Mesenchymal stem cell (in vitro differentiated cells and primary cell): ENCODE data around the gene RIN2.

Experiments
- DNase-seq: peaks from one replicate; pipeline ENCODE4 v3.0.0-alpha.2; 2013
- H2AFZ ChIP-seq: one replicate; pipeline ENCODE4 v1.6.1; 2013; ENCODE audit warnings: low read depth, mild to moderate bottlenecking, control low read depth, inconsistent platforms, low read length, moderate library complexity
- H2AK5ac ChIP-seq: 2 replicates; pipeline ENCODE4 v1.6.1; 2013; ENCODE audit warnings: low read length, moderate library complexity, mild to moderate bottlenecking, inconsistent platforms; ENCODE audit not compliant: severe bottlenecking
- H2BK120ac ChIP-seq: one replicate; pipeline ENCODE4 v1.6.1; 2013; ENCODE audit warnings: low read depth, mild to moderate bottlenecking, inconsistent platforms, low read length, moderate library complexity
- H2BK12ac ChIP-seq, 2 experiments: one replicate each; pipeline ENCODE4 v1.6.1; 2013; ENCODE audit warnings: inconsistent platforms in 2 of 2, low read length in 2 of 2, mild to moderate bottlenecking in 2 of 2, moderate library complexity in 2 of 2, control low read depth in 1 of 2
- H2BK15ac ChIP-seq: one replicate; pipeline ENCODE4 v1.6.1; 2013; ENCODE audit warnings: mild to moderate bottlenecking, low read depth, inconsistent platforms; ENCODE audit not compliant: poor library complexity, severe bottlenecking
- H2BK5ac ChIP-seq: 2 replicates; pipeline ENCODE4 v1.6.1; 2013; ENCODE audit warnings: low read depth, mild to moderate bottlenecking, low read length, control low read depth, inconsistent platforms; ENCODE audit not compliant: poor library complexity, severe bottlenecking
- H3K14ac ChIP-seq, 2 experiments: one replicate each; pipeline ENCODE4 v1.6.1; 2013; ENCODE audit warnings: inconsistent platforms in 2 of 2, low read length in 2 of 2, control low read depth in 1 of 2, mild to moderate bottlenecking in 1 of 2, moderate library complexity in 1 of 2
- H3K18ac ChIP-seq, 2 experiments: one replicate each; pipeline ENCODE4 v1.6.1; 2013; ENCODE audit warnings: inconsistent platforms in 2 of 2, low read length in 2 of 2, control low read depth in 1 of 2, low read depth in 1 of 2, mild to moderate bottlenecking in 1 of 2
- H3K23ac ChIP-seq, 2 experiments: one replicate each; pipeline ENCODE4 v1.6.1; 2013; ENCODE audit warnings: inconsistent platforms in 2 of 2, low read length in 2 of 2, mild to moderate bottlenecking in 2 of 2, moderate library complexity in 2 of 2, control low read depth in 1 of 2
- H3K27ac ChIP-seq: 2 replicates; pipeline ENCODE4 v1.5.1; 2013; ENCODE audit warnings: mild to moderate bottlenecking, moderate library complexity, low read length, control low read depth, inconsistent platforms; ENCODE audit not compliant: poor library complexity, severe bottlenecking
- H3K27me3 ChIP-seq, 2 experiments: 2 replicates each; pipeline versions ENCODE4 v1.6.1 to v1.7.0; 2013; ENCODE audit warnings: low read length in 2 of 2, mild to moderate bottlenecking in 2 of 2, moderate library complexity in 2 of 2, control low read depth in 1 of 2, inconsistent platforms in 1 of 2; ENCODE audit not compliant: control insufficient read depth in 1 of 2, insufficient read depth in 1 of 2
- H3K36me3 ChIP-seq, 2 experiments: 2 replicates each; pipeline versions ENCODE4 v1.6.1 to v1.7.0; 2013; ENCODE audit warnings: low read length in 2 of 2, control low read depth in 1 of 2, inconsistent platforms in 1 of 2, low read depth in 1 of 2, mild to moderate bottlenecking in 1 of 2; ENCODE audit not compliant: insufficient read depth in 2 of 2, control insufficient read depth in 1 of 2
- H3K4ac ChIP-seq, 2 experiments: one replicate each; pipeline ENCODE4 v1.6.1; 2013; ENCODE audit warnings: inconsistent platforms in 2 of 2, low read length in 2 of 2, mild to moderate bottlenecking in 2 of 2, moderate library complexity in 2 of 2, control low read depth in 1 of 2, low read depth in 1 of 2
- H3K4me1 ChIP-seq: 2 replicates; pipeline ENCODE4 v1.6.1; 2013; ENCODE audit warnings: low read depth, low read length, control low read depth; ENCODE audit not compliant: control insufficient read depth, insufficient read depth
- H3K4me2 ChIP-seq: 2 replicates; pipeline ENCODE4 v1.6.1; 2013; ENCODE audit warnings: low read length, mild to moderate bottlenecking, inconsistent platforms; ENCODE audit not compliant: poor library complexity, severe bottlenecking
- H3K4me3 ChIP-seq, 2 experiments: 2 replicates each; pipeline versions ENCODE4 v1.5.1 to v1.7.0; 2013; ENCODE audit warnings: low read length in 2 of 2, mild to moderate bottlenecking in 2 of 2, control low read depth in 1 of 2, low read depth in 1 of 2; ENCODE audit not compliant: insufficient read depth in 1 of 2
- H3K79me1 ChIP-seq: replicated peaks from 2 replicates; pipeline ENCODE4 v1.6.1; 2013; ENCODE audit warnings: mild to moderate bottlenecking, control low read depth, low read length, inconsistent platforms; ENCODE audit not compliant: poor library complexity, severe bottlenecking
- H3K9ac ChIP-seq: 2 replicates; pipeline ENCODE4 v1.7.0; 2013; ENCODE audit warnings: mild to moderate bottlenecking, low read length, moderate library complexity
- H3K9me3 ChIP-seq: 2 replicates; pipeline ENCODE4 v1.7.0; 2013; ENCODE audit warnings: mild to moderate bottlenecking, low read length; ENCODE audit not compliant: control insufficient read depth
- H4K8ac ChIP-seq: one replicate; pipeline ENCODE4 v1.6.1; 2013; ENCODE audit warnings: inconsistent platforms, mild to moderate bottlenecking, low read length, moderate library complexity
- H4K91ac ChIP-seq: one replicate; pipeline ENCODE4 v1.6.1; 2013; ENCODE audit warnings: mild to moderate bottlenecking, low read length, inconsistent platforms
- WGBS: methylation state at CpG from one replicate; pipeline ENCODE4 v1.1.7; 2013; ENCODE audit warnings: mixed read lengths; 5-methylcytosine and 5-hydroxymethylcytosine counted together

The RIN2 gene

DNA sequence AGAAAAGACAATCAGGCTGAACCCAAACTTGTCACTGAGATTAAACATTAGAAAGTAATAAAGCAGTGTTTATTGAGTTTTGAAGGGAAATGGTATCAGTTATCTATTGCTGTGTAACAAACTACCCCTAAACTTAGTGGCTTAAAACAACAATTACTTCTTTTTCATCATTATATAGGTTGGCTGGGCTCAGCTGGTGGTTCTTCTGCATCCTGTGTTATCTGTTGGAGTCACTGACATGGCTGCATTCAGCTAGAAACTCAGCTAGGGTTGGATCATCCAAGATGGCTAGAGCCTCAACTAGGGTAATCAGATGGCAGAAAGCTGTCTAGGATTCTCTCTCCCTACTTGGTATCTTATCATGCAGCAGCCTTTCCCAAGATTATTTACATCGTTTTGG is 12.5 kb upstream of the RIN2 start:
- Histone ChIP-seq H3K18ac (no peak overlapping the region), H3K4me3 (no peak overlapping the region), H3K79me1 (no peaks in the 10 kb centered on the region), H3K36me3 (no peaks in the 10 kb centered on the region), H3K4me2 (no peak overlapping the region), H3K23ac (no peak overlapping the region), H3K27ac (no peak overlapping the region), H3K4me1 (no peaks in the 10 kb centered on the region), H2BK5ac (no peak overlapping the region), H2BK120ac (no peak overlapping the region), H3K9me3 (peaks cover 8% of the 10 kb centered on the region), H4K8ac (no peak overlapping the region), H3K9ac (no peak overlapping the region), H2BK12ac (no peak overlapping the region), H3K27me3 (no peaks in the 10 kb centered on the region), H4K91ac (no peak overlapping the region), H2AFZ (no peak overlapping the region), H3K14ac (no peak overlapping the region), H2AK5ac (no peak overlapping the region), H2BK15ac (no peak overlapping the region), H3K4ac (no peak overlapping the region)
- DNase-seq: no peak
- WGBS: 60% methylated on average over 1 of the region's 1 CpG

DNA sequence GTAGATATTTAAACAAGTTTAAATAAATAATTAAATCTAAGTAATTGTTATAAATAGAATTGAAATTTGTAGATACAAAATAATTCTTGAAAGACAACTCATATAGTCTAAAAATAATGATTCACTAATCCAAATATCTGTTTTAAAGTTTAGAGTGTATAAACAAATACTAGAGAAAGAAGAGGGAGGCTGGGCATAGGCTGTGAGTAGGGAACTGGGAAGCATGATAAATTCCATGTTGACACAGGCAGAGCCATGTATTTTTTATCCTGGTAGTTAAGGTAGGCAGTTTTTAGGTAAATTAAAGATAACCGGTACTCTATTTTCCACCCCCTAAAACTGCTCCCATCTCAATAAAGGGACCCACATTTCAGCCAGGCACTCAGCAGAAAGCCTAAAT is 11.7 kb upstream of the RIN2 start:
- peaks cover 8% of the 10 kb centered on the region for H3K9me3 ChIP-seq
- no peak overlapping the region for H2BK5ac ChIP-seq
- no peak overlapping the region for H4K8ac ChIP-seq
- no peaks in the 10 kb centered on the region for H3K4me1 ChIP-seq
- no peaks in the 10 kb centered on the region for H3K79me1 ChIP-seq
- no peak overlapping the region for H2BK120ac ChIP-seq
- no peak overlapping the region for H3K4ac ChIP-seq
- no peak overlapping the region for H3K23ac ChIP-seq
- H2AK5ac ChIP-seq: no peak overlapping the region
- no peak overlapping the region for H3K14ac ChIP-seq
- H4K91ac ChIP-seq: no peak overlapping the region
- H3K4me2 ChIP-seq: no peak overlapping the region
- H3K4me3 ChIP-seq: no peak overlapping the region
- H3K36me3 ChIP-seq: no peaks in the 10 kb centered on the region
- no peak overlapping the region for H3K9ac ChIP-seq
- no peaks in the 10 kb centered on the region for H3K27me3 ChIP-seq
- 100% methylated on average over 1 of the region's 1 CpG for WGBS
- H2BK12ac ChIP-seq: no peak overlapping the region
- no peak for DNase-seq
- H2AFZ ChIP-seq: no peak overlapping the region
- H2BK15ac ChIP-seq: no peak overlapping the region
- no peak overlapping the region for H3K27ac ChIP-seq
- H3K18ac ChIP-seq: no peak overlapping the region

DNA sequence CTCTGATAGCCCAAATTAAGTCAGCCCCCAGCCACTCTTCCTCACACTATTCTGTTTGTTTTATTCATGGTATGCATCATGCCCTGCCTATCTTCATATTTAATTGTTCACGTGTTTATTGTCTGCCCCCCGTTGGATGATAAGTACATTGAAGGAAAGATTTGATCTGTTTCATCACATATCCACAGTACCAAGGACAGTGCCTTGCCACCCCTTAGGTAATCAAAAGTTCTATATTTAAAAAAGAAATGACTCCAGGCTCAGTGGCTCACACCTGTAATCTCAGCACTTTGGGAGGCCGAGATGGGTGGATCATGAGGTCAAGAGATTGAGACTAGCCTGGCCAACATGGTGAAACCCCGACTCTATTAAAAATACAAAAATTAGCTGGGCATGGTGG is 10.2 kb upstream of the RIN2 start:
- no peak overlapping the region for H3K14ac ChIP-seq
- no peak overlapping the region for H2BK5ac ChIP-seq
- no peak overlapping the region for H3K4me2 ChIP-seq
- H3K9ac ChIP-seq: no peak overlapping the region
- H2AFZ ChIP-seq: no peak overlapping the region
- no peak overlapping the region for H3K23ac ChIP-seq
- H2BK12ac ChIP-seq: no peak overlapping the region
- H3K18ac ChIP-seq: no peak overlapping the region
- peaks cover 8% of the 10 kb centered on the region for H3K9me3 ChIP-seq
- no peak overlapping the region for H2BK15ac ChIP-seq
- no peak overlapping the region for H4K8ac ChIP-seq
- H3K27ac ChIP-seq: no peak overlapping the region
- H3K36me3 ChIP-seq: no peaks in the 10 kb centered on the region
- no peaks in the 10 kb centered on the region for H3K79me1 ChIP-seq
- WGBS: 93% methylated on average over 4 of the region's 4 CpGs
- no peak overlapping the region for H3K4ac ChIP-seq
- H2AK5ac ChIP-seq: no peak overlapping the region
- H3K4me1 ChIP-seq: no peaks in the 10 kb centered on the region
- DNase-seq: no peak
- no peaks in the 10 kb centered on the region for H3K27me3 ChIP-seq
- no peak overlapping the region for H2BK120ac ChIP-seq
- H4K91ac ChIP-seq: no peak overlapping the region
- no peak overlapping the region for H3K4me3 ChIP-seq

DNA sequence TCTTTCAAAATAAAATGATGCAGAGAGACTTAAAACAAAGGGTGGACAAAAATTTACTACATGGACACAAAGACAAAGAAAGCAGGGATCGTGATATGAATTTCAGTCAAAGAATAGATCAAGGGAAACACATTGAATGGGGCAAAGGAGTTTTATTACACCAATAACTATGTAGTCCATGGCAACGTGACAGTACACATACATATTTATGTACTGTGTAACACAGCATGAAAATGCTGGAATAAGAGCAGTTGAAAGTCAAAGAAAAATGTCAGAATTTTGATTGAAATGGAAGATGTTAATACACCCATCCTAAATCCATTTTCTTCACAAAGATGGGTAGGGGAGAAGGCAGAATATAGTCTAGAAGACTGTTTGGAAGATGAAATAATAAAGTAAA is 9.4 kb upstream of the RIN2 start:
- Histone ChIP-seq H3K79me1 (no peaks in the 10 kb centered on the region), H3K4ac (no peak overlapping the region), H2AK5ac (no peak overlapping the region), H2BK12ac (no peak overlapping the region), H3K27me3 (no peaks in the 10 kb centered on the region), H3K9me3 (peaks cover 8% of the 10 kb centered on the region), H3K18ac (no peak overlapping the region), H3K9ac (no peak overlapping the region), H2BK120ac (no peak overlapping the region), H3K14ac (no peak overlapping the region), H4K91ac (no peak overlapping the region), H3K4me3 (no peak overlapping the region), H2BK15ac (no peak overlapping the region), H4K8ac (no peak overlapping the region), H3K23ac (no peak overlapping the region), H3K27ac (no peak overlapping the region), H2BK5ac (no peak overlapping the region), H3K4me1 (no peaks in the 10 kb centered on the region), H2AFZ (no peak overlapping the region), H3K4me2 (no peak overlapping the region), H3K36me3 (no peaks in the 10 kb centered on the region)
- no peak for DNase-seq
- 86% methylated on average over 1 of the region's 2 CpGs for whole genome bisulfite sequencing
